GM12873 (cell line): ENCODE measurements around the gene ADAMTS17.

Experiments used
- TF ChIP-seq, protein P1 (sequence below): IDR thresholded peaks from 2 replicates; pipeline ENCODE4 v1.5.1; 2012; ENCODE audit warnings: low read depth, mild to moderate bottlenecking, moderate library complexity, low read length, control low read depth; ENCODE audit not compliant: insufficient read depth; ENCODE audit errors: missing control alignments

Gene ADAMTS17

DNA sequence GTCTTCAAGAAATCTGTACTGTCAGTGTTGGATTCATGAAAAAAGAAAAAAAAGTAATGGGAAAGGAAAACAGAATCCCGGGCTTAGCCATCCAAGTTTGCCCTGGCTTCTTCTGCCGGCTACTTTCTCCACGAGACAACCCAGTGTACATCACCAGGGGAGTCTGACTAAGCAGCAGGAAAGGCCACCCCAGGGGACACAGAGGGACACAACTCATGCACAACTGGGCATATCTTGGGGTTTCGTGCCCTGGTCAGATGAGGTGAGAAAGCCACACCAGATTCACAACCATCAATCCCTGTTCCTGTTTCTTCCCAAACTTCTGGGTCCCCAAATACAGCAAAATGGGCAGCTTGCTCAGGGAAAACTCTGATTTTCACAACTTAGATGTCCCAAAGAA lies 33.2 kb downstream of the ADAMTS17 start:
- TF ChIP-seq, protein P1, sequence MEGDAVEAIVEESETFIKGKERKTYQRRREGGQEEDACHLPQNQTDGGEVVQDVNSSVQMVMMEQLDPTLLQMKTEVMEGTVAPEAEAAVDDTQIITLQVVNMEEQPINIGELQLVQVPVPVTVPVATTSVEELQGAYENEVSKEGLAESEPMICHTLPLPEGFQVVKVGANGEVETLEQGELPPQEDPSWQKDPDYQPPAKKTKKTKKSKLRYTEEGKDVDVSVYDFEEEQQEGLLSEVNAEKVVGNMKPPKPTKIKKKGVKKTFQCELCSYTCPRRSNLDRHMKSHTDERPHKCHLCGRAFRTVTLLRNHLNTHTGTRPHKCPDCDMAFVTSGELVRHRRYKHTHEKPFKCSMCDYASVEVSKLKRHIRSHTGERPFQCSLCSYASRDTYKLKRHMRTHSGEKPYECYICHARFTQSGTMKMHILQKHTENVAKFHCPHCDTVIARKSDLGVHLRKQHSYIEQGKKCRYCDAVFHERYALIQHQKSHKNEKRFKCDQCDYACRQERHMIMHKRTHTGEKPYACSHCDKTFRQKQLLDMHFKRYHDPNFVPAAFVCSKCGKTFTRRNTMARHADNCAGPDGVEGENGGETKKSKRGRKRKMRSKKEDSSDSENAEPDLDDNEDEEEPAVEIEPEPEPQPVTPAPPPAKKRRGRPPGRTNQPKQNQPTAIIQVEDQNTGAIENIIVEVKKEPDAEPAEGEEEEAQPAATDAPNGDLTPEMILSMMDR, result no peak

DNA sequence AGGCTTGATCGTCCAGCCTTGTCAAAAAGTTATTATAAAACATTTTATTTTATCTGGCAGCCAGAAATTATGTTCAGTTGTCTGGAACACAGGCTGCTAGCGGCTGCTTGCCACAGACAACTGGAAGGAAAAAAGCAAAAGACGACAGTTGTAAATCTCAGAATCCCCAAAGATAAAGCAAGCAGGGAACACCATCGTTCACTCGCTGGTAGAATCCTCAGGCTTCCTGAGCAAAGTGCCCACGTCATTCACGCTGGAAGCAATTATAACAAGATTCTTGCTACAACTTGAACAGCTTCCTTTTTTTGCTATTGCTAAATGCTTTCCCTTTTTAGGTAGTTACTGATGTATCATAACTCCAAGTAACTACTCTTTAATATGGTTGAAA lies 33.6 kb downstream of the ADAMTS17 start:
- TF ChIP-seq, protein P1, result no peak

DNA sequence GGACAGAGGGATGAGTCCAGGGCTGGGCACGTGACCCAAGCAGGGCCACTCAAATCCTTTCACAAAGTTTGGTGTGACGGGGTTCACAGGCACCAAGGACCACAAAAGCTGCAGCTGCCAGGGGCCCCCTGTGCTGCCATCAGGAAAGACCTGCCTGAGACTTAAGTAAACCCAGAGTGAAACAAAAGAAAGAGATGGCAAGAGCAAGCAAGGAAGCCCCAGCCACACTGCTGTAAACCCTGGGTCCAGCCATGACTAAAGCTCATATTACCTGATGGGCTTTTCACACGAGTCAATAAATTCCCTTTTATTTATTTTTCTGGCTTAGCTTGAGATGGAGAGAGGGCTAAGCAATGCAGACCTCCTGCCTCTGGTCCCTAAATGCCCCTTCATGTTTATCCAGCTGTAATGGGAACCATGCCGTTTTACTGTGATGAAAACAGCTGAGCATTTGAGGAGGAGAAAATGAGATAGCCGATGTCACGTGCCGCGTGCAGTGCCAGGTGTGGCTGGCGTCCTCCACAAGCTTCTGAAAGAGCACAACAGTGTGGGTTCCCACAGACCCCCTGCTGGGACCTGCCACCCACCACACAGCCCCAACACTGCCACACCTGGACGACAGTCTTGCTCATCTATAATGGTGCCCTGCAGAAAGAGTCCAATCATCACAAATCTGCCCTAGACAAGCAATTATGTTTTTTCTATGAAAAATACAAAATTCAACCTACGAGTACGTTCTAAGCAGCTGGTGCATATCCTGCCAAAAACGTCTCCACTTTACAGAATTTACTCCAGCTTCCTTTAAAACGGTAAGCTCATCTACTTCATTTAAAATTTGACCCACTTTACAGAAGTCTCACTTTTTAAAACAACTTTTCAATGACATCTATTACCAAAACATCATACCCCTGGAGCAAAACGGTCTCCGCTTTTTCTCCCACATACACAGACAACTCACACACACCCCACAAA lies 34.2 kb downstream of the ADAMTS17 start:
- TF ChIP-seq, protein P1, result no peak

DNA sequence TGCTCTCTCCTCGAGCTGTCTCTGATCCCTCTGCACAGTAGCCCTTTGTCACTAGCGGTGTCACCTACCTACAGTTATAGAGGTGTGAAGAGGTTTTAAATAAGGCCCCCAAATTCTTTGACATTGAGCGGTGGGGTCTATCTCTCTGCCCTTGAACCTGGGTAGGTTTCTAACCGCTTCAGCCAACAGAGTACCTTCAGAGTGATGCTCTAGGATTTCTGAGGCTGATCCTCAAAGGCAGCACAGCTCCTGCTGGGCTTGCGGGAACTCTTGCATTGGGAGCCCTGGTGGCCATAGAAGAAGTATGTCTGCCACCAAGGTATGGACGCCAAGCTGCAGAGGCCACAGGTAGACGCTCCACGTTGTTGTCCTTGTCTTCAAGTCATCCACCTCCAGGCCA lies 35.7 kb downstream of the ADAMTS17 start:
- TF ChIP-seq, protein P1, result no peak

GRCh38 chr15:100301910-100302431 lies 39.8 kb downstream of the ADAMTS17 start:
- TF ChIP-seq, protein P1, result no peak

- TF ChIP-seq, protein P1, result no peak
These were observed 43.5 kb downstream of the ADAMTS17 start for GRCh38 chr15:100298257-100298656.

GRCh38 chr15:100297812-100298211 lies 44.0 kb downstream of the ADAMTS17 start:
- TF ChIP-seq, protein P1, result no peak
